ENCODE data around the gene POLE2. TPM values are rescaled to one million over a fixed set of nuclear protein-coding genes. Genes with fewer than 3 reads are reported as not detected.
"Not testable (repeated sequence)": the region's sequence is repeated elsewhere in the genome, so short reads cannot be mapped to it uniquely, and the experiment has no call there.

The POLE2 gene
- total RNA-seq, 4 donors from 2014 or later = 0.79 to 0.94 (median 0.93) TPM; not detected in 1

DNA sequence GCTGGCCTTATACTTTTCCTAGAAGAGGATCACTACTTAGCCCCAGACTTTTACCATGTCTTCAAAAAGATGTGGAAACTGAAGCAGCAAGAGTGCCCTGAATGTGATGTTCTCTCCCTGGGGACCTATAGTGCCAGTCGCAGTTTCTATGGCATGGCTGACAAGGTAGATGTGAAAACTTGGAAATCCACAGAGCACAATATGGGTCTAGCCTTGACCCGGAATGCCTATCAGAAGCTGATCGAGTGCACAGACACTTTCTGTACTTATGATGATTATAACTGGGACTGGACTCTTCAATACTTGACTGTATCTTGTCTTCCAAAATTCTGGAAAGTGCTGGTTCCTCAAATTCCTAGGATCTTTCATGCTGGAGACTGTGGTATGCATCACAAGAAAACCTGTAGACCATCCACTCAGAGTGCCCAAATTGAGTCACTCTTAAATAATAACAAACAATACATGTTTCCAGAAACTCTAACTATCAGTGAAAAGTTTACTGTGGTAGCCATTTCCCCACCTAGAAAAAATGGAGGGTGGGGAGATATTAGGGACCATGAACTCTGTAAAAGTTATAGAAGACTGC, 65.9 kb downstream of the POLE2 start:
- Histone ChIP-seq H3K9me3 (no peaks in the 10 kb centered on the region), H3K4me1 (peaks cover 5 to 59% (median 21%) of the 10 kb centered on the region in 3 donors), H3K27ac (peak overlapping the region in 2 of 4 donors; percentile 1 to 92), H3K36me3 (peaks cover 0 to 38% of the 10 kb centered on the region in 2 donors), H3K27me3 (no peaks in the 10 kb centered on the region), H3K4me3 (peak overlapping the region; percentile 78 to 86)
- no peak for ATAC-seq
- WGBS, 2 donors (ENCODE audit: low coverage in 1 of 2) = 51 to 73% methylated on average over 2 to 3 of the region's 3 CpGs
- TF ChIP-seq CTCF (IDR thresholded peaks at IDR 0.05) (no peak), EP300 (IDR thresholded peaks at IDR 0.05) (no peak), POLR2AphosphoS5 (IDR thresholded peaks at IDR 0.05) (no peak), POLR2A (IDR thresholded peaks at IDR 0.05) (no peak)

GRCh38 chr14:49621114-49621881, 66.7 kb downstream of the POLE2 start:
- peak overlapping the region; percentile 89 to 95 (median 92) for H3K27ac ChIP-seq
- WGBS, 2 donors (ENCODE audit: low coverage in 1 of 2) = 10% methylated on average over 6 of the region's 65 CpGs; no CpG with 5 or more reads in 1 of the 2 donors
- TF ChIP-seq POLR2A (IDR thresholded peaks at IDR 0.05) = no peak
- TF ChIP-seq EP300 (IDR thresholded peaks at IDR 0.05) = no peak
- TF ChIP-seq POLR2AphosphoS5 (IDR thresholded peaks at IDR 0.05) = no peak
- no peak for TF ChIP-seq CTCF (IDR thresholded peaks at IDR 0.05)
- peaks cover 0 to 38% of the 10 kb centered on the region in 2 donors for H3K36me3 ChIP-seq
- no peaks in the 10 kb centered on the region for H3K9me3 ChIP-seq
- peak; percentile 56 for ATAC-seq
- H3K4me1 ChIP-seq = peaks cover 5 to 59% (median 21%) of the 10 kb centered on the region in 3 donors
- H3K27me3 ChIP-seq = no peaks in the 10 kb centered on the region
- peak overlapping the region; percentile 78 to 86 for H3K4me3 ChIP-seq

DNA sequence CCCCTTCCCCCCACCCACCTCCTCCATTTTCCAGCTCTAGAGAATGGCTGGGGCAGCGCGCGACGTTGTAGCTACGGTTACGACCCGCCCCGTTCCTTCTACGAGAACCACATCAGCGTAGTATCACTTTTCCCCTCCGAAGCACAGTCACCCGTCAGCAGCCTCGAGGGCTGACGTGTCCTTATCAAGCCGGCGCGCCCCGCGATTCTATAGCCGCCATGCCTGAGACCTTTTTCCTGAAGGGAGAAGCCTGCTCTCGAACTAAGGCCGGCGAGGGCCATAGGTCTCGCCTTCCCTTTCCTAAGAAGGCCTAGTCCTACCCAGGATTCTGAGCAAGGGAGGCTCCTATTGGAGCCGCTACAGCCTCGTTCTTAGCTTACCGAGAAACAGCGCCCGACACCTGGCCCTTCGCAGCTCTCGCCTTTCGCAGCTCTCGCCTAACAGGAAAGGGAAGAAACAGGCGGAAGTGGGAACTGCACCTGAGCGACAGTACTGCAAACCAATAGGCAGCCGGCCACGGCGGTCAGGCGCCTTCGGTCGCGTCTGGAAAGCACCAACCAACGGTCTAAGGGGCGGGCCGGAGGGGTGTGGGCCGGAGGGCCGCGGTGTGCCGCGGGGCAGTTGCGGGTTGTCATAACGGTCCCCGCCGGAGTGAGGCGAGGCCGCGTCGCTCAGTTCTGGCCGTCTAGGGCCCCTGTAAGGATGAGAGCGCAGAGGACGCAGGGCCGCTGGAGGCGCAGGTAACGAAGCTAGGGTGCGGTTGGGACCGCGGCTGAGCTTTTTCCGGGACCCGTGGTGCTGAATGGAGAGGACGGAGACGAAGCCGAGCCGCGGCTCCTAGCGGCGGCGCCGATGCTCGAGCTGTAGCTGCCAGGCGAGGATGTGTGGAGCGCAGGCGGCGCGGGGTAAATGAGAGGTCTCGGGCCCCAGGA, 67.6 kb downstream of the POLE2 start, which contains the start of the genes MGAT2 and RPL36AL:
TSS of gene MGAT2 (plus strand) at position 618 of the 932 bp plus-strand sequence. CDS start 470 bp downstream, outside the sequence.
TSS of gene RPL36AL (minus strand) at position 445 of the 932 bp plus-strand sequence. CDS start 1,522 bp downstream, outside the sequence.
- 0% methylated on average over 26 of the region's 85 CpGs; no CpG with 5 or more reads in 1 of the 2 donors for WGBS, 2 donors (ENCODE audit: low coverage in 1 of 2)
- peaks cover 5 to 59% (median 21%) of the 10 kb centered on the region in 3 donors for H3K4me1 ChIP-seq
- H3K27ac ChIP-seq = peak within 1 kb of the TSS; percentile 89 to 95 (median 92)
- peak within 1 kb of the TSS; percentile 78 to 86 for H3K4me3 ChIP-seq
- peaks cover 0 to 39% of the 10 kb centered on the region in 2 donors for H3K36me3 ChIP-seq
- H3K9me3 ChIP-seq = no peaks in the 10 kb centered on the region
- ATAC-seq = peak; percentile 100
- H3K27me3 ChIP-seq = no peaks in the 10 kb centered on the region
- TF ChIP-seq POLR2AphosphoS5 (IDR thresholded peaks at IDR 0.05) (peak; percentile 98), CTCF (IDR thresholded peaks at IDR 0.05) (peak in 3 of 4 experiments; percentile 21 to 52 (median 32)), POLR2A (IDR thresholded peaks at IDR 0.05) (peak; percentile 92 to 93), EP300 (IDR thresholded peaks at IDR 0.05) (no peak)

DNA sequence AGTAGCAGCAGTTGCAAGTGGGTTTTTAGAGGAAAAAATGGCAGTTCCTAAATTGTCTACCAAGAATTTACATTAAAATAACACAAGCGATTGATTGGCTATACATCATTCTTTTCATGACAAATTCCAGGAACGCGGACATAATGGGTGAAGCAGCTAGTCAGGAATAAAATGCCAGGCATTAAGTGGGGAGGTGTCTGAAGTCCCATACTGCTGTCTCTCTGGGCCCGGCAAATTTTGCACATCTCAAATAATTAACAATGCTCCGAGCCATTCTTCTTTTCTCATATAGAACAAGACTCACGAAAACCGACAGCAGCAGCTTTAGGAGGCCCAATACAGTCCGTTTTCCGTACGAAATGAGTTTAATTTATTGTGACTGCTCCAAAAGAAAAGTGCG, 68.3 kb downstream of the POLE2 start:
- Histone ChIP-seq H3K4me1 (peaks cover 5 to 59% (median 21%) of the 10 kb centered on the region in 3 donors), H3K27me3 (no peaks in the 10 kb centered on the region), H3K4me3 (peak overlapping the region; percentile 78 to 86), H3K36me3 (peaks cover 0 to 38% of the 10 kb centered on the region in 2 donors), H3K9me3 (no peaks in the 10 kb centered on the region), H3K27ac (peak overlapping the region; percentile 89 to 95 (median 92))
- ATAC-seq = no peak
- TF ChIP-seq CTCF (IDR thresholded peaks at IDR 0.05) = no peak
- TF ChIP-seq POLR2A (IDR thresholded peaks at IDR 0.05) = no peak
- TF ChIP-seq EP300 (IDR thresholded peaks at IDR 0.05) = no peak
- no peak for TF ChIP-seq POLR2AphosphoS5 (IDR thresholded peaks at IDR 0.05)
- 0 to 1% methylated on average over 11 of the region's 11 CpGs for WGBS, 2 donors (ENCODE audit: low coverage in 1 of 2)

DNA sequence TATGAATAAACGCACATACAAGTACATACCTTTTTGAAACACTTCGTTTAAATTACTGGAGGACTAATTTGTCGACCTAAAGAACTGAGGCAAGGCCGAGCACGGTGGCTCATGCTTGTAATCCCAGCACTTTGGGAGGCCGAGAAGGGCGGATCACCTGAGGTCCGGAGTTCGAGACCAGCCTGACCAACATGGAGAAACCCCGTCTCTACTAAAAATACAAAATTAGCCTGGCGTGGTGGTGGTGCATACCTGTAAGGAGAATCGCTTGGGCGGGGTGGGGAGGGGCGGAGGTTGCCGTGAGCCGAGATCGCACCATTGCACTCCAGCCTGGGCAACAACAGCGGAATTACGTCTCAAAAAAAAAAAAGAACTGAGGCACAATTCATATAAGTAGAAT, 68.7 kb downstream of the POLE2 start:
- not testable (repeated sequence) for ATAC-seq, H3K9me3 ChIP-seq, H3K27me3 ChIP-seq
- Histone ChIP-seq H3K4me1 (peaks cover 5 to 56% (median 21%) of the 10 kb centered on the region in 3 donors), H3K36me3 (peaks cover 0 to 42% of the 10 kb centered on the region in 2 donors), H3K4me3 (peak overlapping the region; percentile 78 to 86), H3K27ac (peak overlapping the region in 1 of 4 donors; percentile 92)
- 58 to 62% methylated on average over 8 to 18 of the region's 19 CpGs for WGBS, 2 donors (ENCODE audit: low coverage in 1 of 2)
